HL-60 (cell line): ENCODE data around the gene SLC25A51.

ENCODE experiments used
- DNase-seq, 2 experiments: peaks; one replicate each; pipeline ENCODE4 v3.0.0-alpha.2; 2010 to 2020; ENCODE audit warnings: low read depth in 1 of 2, low spot score in 1 of 2
- H3K27ac ChIP-seq: fragments of 250-450 bp; sonication (Bioruptor Pico); replicated peaks from 2 replicates; pipeline ENCODE4 v1.5.1; 2020; ENCODE audit warnings: mild to moderate bottlenecking, moderate library complexity
- H3K27me3 ChIP-seq: fragments of 250-450 bp; sonication (Bioruptor Pico); 2 replicates; pipeline ENCODE4 v1.5.1; 2021; ENCODE audit warnings: mild to moderate bottlenecking, moderate library complexity; ENCODE audit not compliant: insufficient read depth, poor library complexity, severe bottlenecking
- H3K4me3 ChIP-seq: replicated peaks from 2 replicates; pipeline ENCODE4 v1.5.1; 2011; ENCODE audit warnings: mild to moderate bottlenecking, control low read depth, low read length; ENCODE audit not compliant: insufficient read depth
- CTCF ChIP-seq: IDR thresholded peaks from one replicate; pipeline ENCODE4 v1.5.1; 2011; ENCODE audit warnings: low read length, control low read depth, inconsistent platforms; ENCODE audit not compliant: insufficient read depth
- GABPA ChIP-seq: IDR thresholded peaks from 2 replicates; pipeline ENCODE4 v1.6.1; 2012; ENCODE audit warnings: low read depth
- POLR2AphosphoS5 ChIP-seq: IDR thresholded peaks from 2 replicates; pipeline ENCODE4 v1.6.1; 2012; ENCODE audit warnings: low read depth
- REST ChIP-seq: IDR thresholded peaks from 2 replicates; pipeline ENCODE4 v1.6.1; 2012; ENCODE audit warnings: low read depth; ENCODE audit not compliant: insufficient replicate concordance
- SPI1 ChIP-seq: IDR thresholded peaks from 2 replicates; pipeline ENCODE4 v1.6.1; 2012; ENCODE audit warnings: low read depth, mild to moderate bottlenecking, borderline replicate concordance

SLC25A51 gene

DNA sequence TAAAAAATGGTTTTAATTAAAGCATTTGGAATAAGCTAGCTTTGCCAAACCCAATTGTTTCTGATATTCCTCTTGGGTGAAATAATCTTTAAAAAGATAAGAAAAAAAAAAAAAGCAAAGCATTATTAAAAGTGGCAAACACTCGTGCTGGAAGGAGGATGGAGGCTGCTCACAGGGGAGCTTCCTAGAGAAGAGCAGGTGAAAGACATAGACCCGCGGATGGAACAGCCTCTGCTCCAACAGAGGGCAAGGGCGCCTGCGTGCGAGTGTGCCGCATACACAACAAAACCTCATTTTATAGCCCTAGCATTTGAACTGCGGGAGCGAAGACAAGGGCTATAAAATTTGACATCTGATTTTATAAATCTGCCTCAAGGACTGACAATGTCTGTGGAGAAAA, 33.4 kb upstream of the SLC25A51 start:
- H3K27me3 ChIP-seq, result no peaks in the 10 kb centered on the region
- no peak overlapping the region for H3K27ac ChIP-seq
- DNase-seq, result no peak
- TF ChIP-seq CTCF, result no peak
- no peak for TF ChIP-seq REST
- TF ChIP-seq POLR2AphosphoS5, result no peak
- TF ChIP-seq GABPA, result no peak
- no peak for TF ChIP-seq SPI1
- no peak overlapping the region for H3K4me3 ChIP-seq

GRCh38 chr9:37936965-37937364, 33.0 kb upstream of the SLC25A51 start:
- TF ChIP-seq SPI1 (no peak), GABPA (no peak)
- Histone ChIP-seq H3K4me3 (no peak overlapping the region), H3K27ac (no peak overlapping the region), H3K27me3 (no peaks in the 10 kb centered on the region)
- no peak for DNase-seq

- H3K4me3 ChIP-seq, result no peak overlapping the region
- H3K27me3 ChIP-seq, result no peaks in the 10 kb centered on the region
- TF ChIP-seq POLR2AphosphoS5, result no peak
- TF ChIP-seq SPI1, result no peak
- no peak for TF ChIP-seq REST
- no peak for TF ChIP-seq GABPA
- no peak for TF ChIP-seq CTCF
- no peak overlapping the region for H3K27ac ChIP-seq
- no peak for DNase-seq
Measured at GRCh38 chr9:37936376-37936775, 32.4 kb upstream of the SLC25A51 start.

DNA sequence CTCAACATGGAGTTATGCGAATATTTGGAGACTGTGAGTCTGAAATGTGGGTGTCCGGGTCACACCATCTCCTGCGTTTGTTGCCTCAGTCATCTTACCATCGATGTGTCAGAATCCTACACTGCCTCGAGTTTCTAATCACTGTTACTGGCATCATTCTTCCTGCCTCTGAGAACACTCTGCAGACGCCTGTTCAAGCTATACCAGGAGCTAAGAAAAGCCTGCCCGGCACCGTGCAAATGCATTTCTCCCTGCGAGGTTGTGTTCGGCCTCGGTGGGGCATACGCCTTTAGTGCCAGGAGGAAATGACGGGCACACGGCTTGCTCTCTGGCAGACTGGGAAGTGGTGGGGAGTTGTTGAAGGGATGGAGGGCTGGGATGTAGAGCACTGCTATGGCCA, 31.2 kb upstream of the SLC25A51 start:
- DNase-seq, result no peak
- TF ChIP-seq CTCF (no peak), POLR2AphosphoS5 (no peak)

More for the DNA sequence above, 31.2 kb upstream of the SLC25A51 start:
- Histone ChIP-seq H3K27me3 (no peaks in the 10 kb centered on the region), H3K27ac (no peak overlapping the region), H3K4me3 (no peak overlapping the region)
